Rectal smooth muscle tissue (tissue), 1 donor: ENCODE measurements around the gene ADAMTSL5.
A peak's percentile ranks its signal among the peaks of the same experiment; 100 is the strongest.
"Not testable (repeated sequence)": the region's sequence is repeated elsewhere in the genome, so short reads cannot be mapped to it uniquely, and the experiment has no call there.

Source experiments
- H3K27ac ChIP-seq: one replicate; pipeline ENCODE4 v1.7.0; 2013; ENCODE audit warnings: low read depth, low read length, inconsistent platforms
- H3K27me3 ChIP-seq: one replicate; pipeline ENCODE4 v1.7.0; 2013; ENCODE audit warnings: low read length; ENCODE audit not compliant: control insufficient read depth, insufficient read depth
- H3K36me3 ChIP-seq: one replicate; pipeline ENCODE4 v1.7.0; 2013; ENCODE audit warnings: low read length; ENCODE audit not compliant: control insufficient read depth, insufficient read depth
- H3K4me1 ChIP-seq: one replicate; pipeline ENCODE4 v1.7.0; 2013; ENCODE audit warnings: low read length; ENCODE audit not compliant: control insufficient read depth, insufficient read depth
- H3K4me3 ChIP-seq: one replicate; pipeline ENCODE4 v1.7.0; 2013; ENCODE audit warnings: low read length
- H3K9ac ChIP-seq: one replicate; pipeline ENCODE4 v1.7.0; 2013; ENCODE audit warnings: low read length

ADAMTSL5 gene

GRCh38 chr19:1486720-1487575 is 25.9 kb downstream of the ADAMTSL5 start:
- Histone ChIP-seq H3K36me3 (no peaks in the 10 kb centered on the region), H3K27me3 (no peaks in the 10 kb centered on the region), H3K4me3 (no peak overlapping the region), H3K9ac (no peak overlapping the region), H3K27ac (no peak overlapping the region), H3K4me1 (no peaks in the 10 kb centered on the region)

- H3K27me3 ChIP-seq: no peaks in the 10 kb centered on the region
- H3K9ac ChIP-seq: no peak overlapping the region
- no peaks in the 10 kb centered on the region for H3K36me3 ChIP-seq
- no peak overlapping the region for H3K27ac ChIP-seq
- H3K4me3 ChIP-seq: no peak overlapping the region
- no peaks in the 10 kb centered on the region for H3K4me1 ChIP-seq
Measured at GRCh38 chr19:1483979-1484428, 28.8 kb downstream of the ADAMTSL5 start.

- Histone ChIP-seq H3K27ac (no peak overlapping the region), H3K36me3 (no peaks in the 10 kb centered on the region), H3K4me3 (no peak overlapping the region), H3K27me3 (no peaks in the 10 kb centered on the region), H3K9ac (no peak overlapping the region), H3K4me1 (no peaks in the 10 kb centered on the region)
Measured at GRCh38 chr19:1483131-1483978, 29.5 kb downstream of the ADAMTSL5 start.

- Histone ChIP-seq H3K27ac (no peak overlapping the region), H3K27me3 (no peaks in the 10 kb centered on the region), H3K36me3 (no peaks in the 10 kb centered on the region), H3K4me1 (no peaks in the 10 kb centered on the region), H3K9ac (no peak overlapping the region), H3K4me3 (no peak overlapping the region)
Measured at GRCh38 chr19:1482361-1483130, 30.3 kb downstream of the ADAMTSL5 start.

GRCh38 chr19:1481893-1482360 is 30.9 kb downstream of the ADAMTSL5 start:
- no peaks in the 10 kb centered on the region for H3K27me3 ChIP-seq
- H3K36me3 ChIP-seq: peaks cover 2% of the 10 kb centered on the region
- H3K4me3 ChIP-seq: no peak overlapping the region
- H3K4me1 ChIP-seq: no peaks in the 10 kb centered on the region
- H3K9ac ChIP-seq: no peak overlapping the region
- no peak overlapping the region for H3K27ac ChIP-seq

- H3K4me3 ChIP-seq: no peak overlapping the region
- no peaks in the 10 kb centered on the region for H3K4me1 ChIP-seq
- H3K9ac ChIP-seq: no peak overlapping the region
- H3K27ac ChIP-seq: no peak overlapping the region
- no peaks in the 10 kb centered on the region for H3K27me3 ChIP-seq
- H3K36me3 ChIP-seq: peaks cover 2% of the 10 kb centered on the region
Measured at GRCh38 chr19:1481224-1481892, 31.5 kb downstream of the ADAMTSL5 start.

GRCh38 chr19:1478934-1479707 is 33.7 kb downstream of the ADAMTSL5 start, which contains the start of gene C19orf25:
Gene C19orf25 (minus strand): TSS chr19:1479215. CDS start chr19:1478903, 312 bp downstream.
- H3K4me1 ChIP-seq: no peaks in the 10 kb centered on the region
- peak within 1 kb of the TSS; percentile 94 for H3K4me3 ChIP-seq
- peaks cover 5% of the 10 kb centered on the region for H3K36me3 ChIP-seq
- H3K27me3 ChIP-seq: no peaks in the 10 kb centered on the region
- H3K9ac ChIP-seq: peak within 1 kb of the TSS; percentile 62
- peak within 1 kb of the TSS; percentile 6 for H3K27ac ChIP-seq

GRCh38 chr19:1477056-1477455 is 35.8 kb downstream of the ADAMTSL5 start:
- H3K36me3 ChIP-seq, H3K4me1 ChIP-seq, H3K4me3 ChIP-seq, H3K9ac ChIP-seq, H3K27ac ChIP-seq: not testable (repeated sequence)
- peaks cover 12% of the 10 kb centered on the region for H3K27me3 ChIP-seq

- peaks cover 24% of the 10 kb centered on the region for H3K27me3 ChIP-seq
- peaks cover 5% of the 10 kb centered on the region for H3K4me1 ChIP-seq
- no peak overlapping the region for H3K9ac ChIP-seq
- H3K27ac ChIP-seq: no peak overlapping the region
- no peak overlapping the region for H3K4me3 ChIP-seq
- H3K36me3 ChIP-seq: peaks cover 5% of the 10 kb centered on the region
Measured at GRCh38 chr19:1475751-1476437, 36.9 kb downstream of the ADAMTSL5 start.

- Histone ChIP-seq H3K27me3 (peaks cover 33% of the 10 kb centered on the region), H3K27ac (no peak overlapping the region), H3K4me1 (peaks cover 7% of the 10 kb centered on the region), H3K9ac (no peak overlapping the region), H3K36me3 (peaks cover 5% of the 10 kb centered on the region), H3K4me3 (no peak overlapping the region)
Measured at GRCh38 chr19:1474765-1475351, 38.0 kb downstream of the ADAMTSL5 start.
